ENCODE measurements around the gene GLI2.

GLI2 gene

GRCh38 chr2:120722568-120723421 is 12.9 kb upstream of the GLI2 start:
- Mint-ChIP-seq H3K36me3 (no peaks in the 10 kb centered on the region), H3K4me1 (no peaks in the 10 kb centered on the region), H3K9me3 (peaks cover 2% of the 10 kb centered on the region), H3K27ac (no peak overlapping the region), H3K4me3 (no peak overlapping the region), H3K27me3 (peaks cover 9% of the 10 kb centered on the region)
- ATAC-seq = no peak

DNA sequence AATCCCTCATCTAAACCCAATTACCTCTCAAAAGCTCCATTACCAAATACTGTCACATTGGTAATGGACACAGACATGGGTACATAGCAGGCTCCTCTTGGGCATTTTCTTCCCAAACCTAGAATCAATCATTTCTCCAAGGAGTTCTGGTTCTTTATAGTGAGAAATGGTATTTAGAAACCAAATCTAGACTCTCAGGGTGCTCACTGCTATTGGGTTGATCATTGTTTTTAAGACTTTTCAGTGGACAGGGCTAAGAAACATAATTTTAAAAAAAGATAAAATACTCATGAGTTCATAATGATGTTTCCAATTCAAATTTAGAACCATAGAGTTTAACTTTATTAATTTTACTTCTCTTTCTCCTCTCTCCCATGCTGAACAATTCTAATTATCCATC is 9.4 kb upstream of the GLI2 start:
- no peaks in the 10 kb centered on the region for H3K4me1 Mint-ChIP-seq
- ATAC-seq = no peak
- no peak overlapping the region for H3K27ac Mint-ChIP-seq
- H3K36me3 Mint-ChIP-seq = no peaks in the 10 kb centered on the region
- H3K4me3 Mint-ChIP-seq = no peak overlapping the region
- H3K9me3 Mint-ChIP-seq = peaks cover 2% of the 10 kb centered on the region
- peaks cover 9% of the 10 kb centered on the region for H3K27me3 Mint-ChIP-seq

- Mint-ChIP-seq H3K4me3 (no peak overlapping the region), H3K9me3 (peaks cover 2% of the 10 kb centered on the region), H3K4me1 (no peaks in the 10 kb centered on the region), H3K27ac (no peak overlapping the region), H3K36me3 (no peaks in the 10 kb centered on the region), H3K27me3 (peaks cover 31% of the 10 kb centered on the region)
- no peak for ATAC-seq
These were observed 6.0 kb upstream of the GLI2 start for GRCh38 chr2:120729406-120730399.

GRCh38 chr2:120731175-120731574 is 4.5 kb upstream of the GLI2 start:
- no peak for ATAC-seq
- no peaks in the 10 kb centered on the region for H3K4me1 Mint-ChIP-seq
- no peak overlapping the region for H3K27ac Mint-ChIP-seq
- no peaks in the 10 kb centered on the region for H3K36me3 Mint-ChIP-seq
- no peak overlapping the region for H3K4me3 Mint-ChIP-seq
- H3K27me3 Mint-ChIP-seq = peaks cover 39% of the 10 kb centered on the region
- no peaks in the 10 kb centered on the region for H3K9me3 Mint-ChIP-seq

DNA sequence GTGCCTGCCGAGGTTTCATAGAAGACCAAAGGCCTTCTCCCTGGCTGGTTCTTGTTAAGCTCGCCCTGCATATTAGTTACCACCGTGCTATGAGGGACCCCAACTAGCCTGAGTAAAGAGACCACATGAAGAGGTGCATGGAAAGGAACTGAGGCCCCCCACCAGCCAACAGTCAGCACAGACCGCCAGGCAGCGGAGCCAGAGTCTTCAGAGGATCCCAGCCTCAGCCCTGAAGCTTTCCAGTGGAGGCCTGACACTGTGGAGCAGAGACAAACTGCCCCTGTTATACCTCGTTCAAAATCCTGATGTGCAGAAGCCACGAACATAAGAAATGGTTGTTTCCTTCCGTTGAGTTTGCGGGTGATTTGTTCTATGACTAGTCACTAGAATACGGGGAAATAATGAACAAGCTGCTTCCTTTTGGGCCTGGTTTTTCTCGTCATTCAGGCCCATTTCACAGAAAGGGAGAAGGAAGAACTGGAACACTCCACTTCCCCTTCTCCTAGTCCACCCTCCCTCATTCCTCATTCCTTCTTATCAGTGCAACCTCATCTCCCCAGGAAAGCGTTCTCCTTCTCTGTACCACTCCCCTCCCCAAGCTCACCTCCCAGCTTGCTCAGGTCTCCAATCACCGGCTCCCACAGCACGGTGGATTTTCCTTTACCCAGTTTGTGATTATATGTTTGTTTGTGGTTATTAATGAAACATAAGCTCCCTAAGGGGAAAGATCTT is 3.0 kb upstream of the GLI2 start:
- peaks cover 53% of the 10 kb centered on the region for H3K27me3 Mint-ChIP-seq
- no peaks in the 10 kb centered on the region for H3K36me3 Mint-ChIP-seq
- H3K9me3 Mint-ChIP-seq = no peaks in the 10 kb centered on the region
- no peak overlapping the region for H3K27ac Mint-ChIP-seq
- peaks cover 12% of the 10 kb centered on the region for H3K4me1 Mint-ChIP-seq
- no peak for ATAC-seq
- H3K4me3 Mint-ChIP-seq = no peak overlapping the region

DNA sequence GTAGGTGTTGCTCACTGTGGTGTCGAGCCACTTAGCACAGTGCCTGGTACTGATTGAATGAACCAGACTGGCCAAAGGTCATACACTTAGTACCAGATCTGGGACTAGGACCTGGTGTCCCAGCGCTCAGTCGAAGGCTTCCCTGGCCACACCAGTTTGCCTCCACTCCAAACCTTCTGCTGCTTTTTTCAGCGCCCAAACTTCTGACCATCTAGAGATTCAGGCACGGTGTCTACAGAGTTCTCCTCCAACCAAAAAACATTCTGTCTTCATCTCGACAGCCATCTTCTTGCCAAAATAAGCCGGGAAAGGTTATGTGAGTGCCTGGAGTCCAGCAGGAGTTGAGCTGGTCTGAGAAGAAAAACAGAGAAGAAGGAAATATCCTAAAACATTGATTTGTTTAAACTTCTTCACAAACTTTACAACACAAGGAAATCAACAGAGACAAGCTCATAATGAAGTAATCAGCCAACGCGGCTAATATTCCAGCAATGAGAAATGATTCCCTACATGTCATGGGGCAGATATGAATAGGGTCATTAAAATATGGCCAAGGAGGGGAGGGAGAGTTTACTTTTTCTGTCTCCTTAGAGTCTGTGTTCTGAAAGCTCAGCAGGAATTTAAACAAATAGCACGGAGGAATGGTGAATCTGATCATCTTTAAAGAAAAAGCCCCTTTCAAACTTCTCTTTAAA is 2.3 kb upstream of the GLI2 start:
- Mint-ChIP-seq H3K27me3 (peaks cover 60% of the 10 kb centered on the region), H3K36me3 (no peaks in the 10 kb centered on the region), H3K27ac (no peak overlapping the region), H3K4me1 (peaks cover 14% of the 10 kb centered on the region), H3K9me3 (no peaks in the 10 kb centered on the region), H3K4me3 (no peak overlapping the region)
- ATAC-seq = no peak

DNA sequence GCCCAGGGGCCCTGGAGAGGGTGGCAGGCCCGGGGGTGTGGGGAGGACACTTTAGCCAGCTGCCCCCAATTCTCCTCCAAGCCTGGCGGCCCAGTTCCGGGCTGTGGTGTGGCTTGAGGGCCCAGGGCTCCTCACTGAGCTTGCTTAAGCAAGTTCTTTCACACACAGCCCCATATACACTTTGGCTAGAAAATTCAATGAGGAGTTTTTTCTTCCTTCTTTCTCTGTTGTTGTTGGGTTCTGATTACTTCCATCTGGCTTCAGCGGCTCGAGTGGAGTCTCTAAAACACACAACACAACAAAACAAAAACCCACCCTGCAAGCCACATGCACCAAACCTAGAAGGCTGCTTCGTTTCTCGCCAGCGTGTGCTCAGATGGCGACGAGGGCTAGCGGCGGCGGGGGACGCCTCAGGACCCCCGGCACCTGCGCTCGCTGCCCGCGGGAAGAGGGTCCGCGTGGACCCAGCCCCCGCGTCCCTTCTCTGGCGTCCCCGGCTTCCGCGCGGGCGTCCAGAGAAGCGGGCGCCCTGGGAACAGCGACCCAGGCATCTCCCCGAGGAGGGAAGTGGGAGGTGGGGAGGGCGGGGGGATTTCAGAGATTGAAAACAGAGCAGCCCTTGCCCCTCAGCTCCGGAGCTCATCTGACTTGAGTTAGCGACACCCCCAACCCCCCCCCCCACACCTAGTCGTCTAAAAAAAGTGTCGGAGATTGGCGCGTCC is 577 bp upstream of the GLI2 start:
- peaks cover 14% of the 10 kb centered on the region for H3K4me1 Mint-ChIP-seq
- no peaks in the 10 kb centered on the region for H3K9me3 Mint-ChIP-seq
- H3K36me3 Mint-ChIP-seq = no peaks in the 10 kb centered on the region
- no peak overlapping the region for H3K27ac Mint-ChIP-seq
- no peak overlapping the region for H3K4me3 Mint-ChIP-seq
- no peak for ATAC-seq
- H3K27me3 Mint-ChIP-seq = peaks cover 77% of the 10 kb centered on the region

GRCh38 chr2:120736202-120736623 is 545 bp downstream of the GLI2 start:
- no peak for ATAC-seq
- H3K9me3 Mint-ChIP-seq = no peaks in the 10 kb centered on the region
- H3K4me1 Mint-ChIP-seq = peaks cover 14% of the 10 kb centered on the region
- H3K36me3 Mint-ChIP-seq = no peaks in the 10 kb centered on the region
- peak overlapping the region; percentile 31 for H3K4me3 Mint-ChIP-seq
- H3K27me3 Mint-ChIP-seq = peaks cover 88% of the 10 kb centered on the region
- H3K27ac Mint-ChIP-seq = no peak overlapping the region

DNA sequence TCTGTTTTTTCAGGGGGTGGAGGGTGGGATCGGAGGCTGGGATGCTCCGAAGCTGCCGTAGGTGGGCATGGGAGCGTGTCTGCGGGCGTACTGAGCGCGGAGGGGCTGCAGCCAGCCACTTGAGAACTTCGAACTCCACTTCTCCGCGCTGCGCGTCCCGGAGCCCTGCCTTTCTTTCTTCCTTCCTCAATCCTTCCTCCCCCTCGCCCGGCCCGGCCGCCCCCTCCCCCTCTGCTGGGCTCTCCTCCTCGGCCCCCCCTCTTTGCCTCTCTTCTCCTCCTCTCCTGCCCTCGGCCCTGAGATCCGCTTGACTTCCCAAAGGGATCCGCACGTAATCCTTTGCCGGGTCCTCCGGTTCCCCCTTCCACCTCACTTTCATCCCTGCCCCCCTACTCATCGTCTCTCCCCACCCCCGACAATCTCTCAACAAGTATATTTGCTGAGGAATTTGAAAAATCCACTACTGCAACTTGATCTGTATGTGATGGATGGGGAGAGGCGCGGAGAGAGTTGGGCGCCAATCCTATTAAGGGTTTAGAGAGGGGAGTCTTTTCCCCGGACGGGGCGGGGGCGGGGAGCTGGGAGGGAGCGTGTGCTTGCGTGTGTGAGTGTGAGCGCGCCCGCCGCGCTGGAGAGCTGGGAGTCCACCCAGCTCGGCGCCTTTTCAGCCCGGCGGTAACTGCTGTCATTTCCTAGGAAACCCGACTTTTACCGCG is 1.1 kb downstream of the GLI2 start:
- Mint-ChIP-seq H3K9me3 (no peaks in the 10 kb centered on the region), H3K27ac (no peak overlapping the region), H3K27me3 (peaks cover 92% of the 10 kb centered on the region), H3K4me1 (peaks cover 14% of the 10 kb centered on the region), H3K36me3 (no peaks in the 10 kb centered on the region), H3K4me3 (peak overlapping the region; percentile 16)
- ATAC-seq = no peak

- peaks cover 14% of the 10 kb centered on the region for H3K4me1 Mint-ChIP-seq
- H3K9me3 Mint-ChIP-seq = no peaks in the 10 kb centered on the region
- H3K27ac Mint-ChIP-seq = no peak overlapping the region
- ATAC-seq = no peak
- H3K27me3 Mint-ChIP-seq = peaks cover 91% of the 10 kb centered on the region
- no peaks in the 10 kb centered on the region for H3K36me3 Mint-ChIP-seq
- H3K4me3 Mint-ChIP-seq = no peak overlapping the region
These were observed 1.9 kb downstream of the GLI2 start for GRCh38 chr2:120737340-120738101.

GRCh38 chr2:120738117-120738516 is 2.4 kb downstream of the GLI2 start:
- H3K36me3 Mint-ChIP-seq = no peaks in the 10 kb centered on the region
- H3K27ac Mint-ChIP-seq = no peak overlapping the region
- peaks cover 90% of the 10 kb centered on the region for H3K27me3 Mint-ChIP-seq
- no peaks in the 10 kb centered on the region for H3K9me3 Mint-ChIP-seq
- ATAC-seq = no peak
- H3K4me3 Mint-ChIP-seq = no peak overlapping the region
- peaks cover 14% of the 10 kb centered on the region for H3K4me1 Mint-ChIP-seq

DNA sequence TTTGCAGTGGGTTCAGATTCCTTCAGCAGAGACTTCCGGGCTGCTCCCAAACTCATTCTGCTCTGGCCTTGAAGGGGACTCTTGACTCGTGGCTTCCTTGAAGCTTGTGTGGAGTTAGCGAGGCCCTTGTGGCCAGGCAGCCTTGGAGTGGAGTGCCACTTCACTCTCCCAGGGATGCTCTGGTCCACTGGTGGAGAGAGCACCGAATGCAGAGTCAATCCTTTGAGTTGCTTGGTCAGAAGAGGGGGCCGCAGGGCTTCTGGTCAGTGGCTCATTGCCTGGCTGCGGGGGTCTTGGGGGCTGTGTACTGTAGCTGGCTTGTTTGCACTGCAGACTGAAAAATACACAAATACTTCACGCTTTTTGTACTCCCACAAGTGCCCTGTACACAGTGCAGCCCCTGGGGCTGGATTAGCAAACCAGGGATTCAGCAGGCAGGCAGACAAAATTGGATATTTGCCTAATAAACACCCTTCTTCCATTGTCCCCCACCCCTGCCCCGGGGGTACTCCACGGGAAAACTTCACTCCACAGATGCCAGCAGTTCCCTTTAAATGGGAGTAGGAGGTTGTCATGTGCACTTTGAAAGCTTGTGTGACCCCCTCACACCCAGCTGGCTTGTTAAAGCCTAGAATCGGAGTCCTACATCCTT is 3.2 kb downstream of the GLI2 start:
- H3K4me1 Mint-ChIP-seq = peaks cover 14% of the 10 kb centered on the region
- no peak for ATAC-seq
- H3K4me3 Mint-ChIP-seq = no peak overlapping the region
- no peaks in the 10 kb centered on the region for H3K9me3 Mint-ChIP-seq
- peaks cover 90% of the 10 kb centered on the region for H3K27me3 Mint-ChIP-seq
- no peak overlapping the region for H3K27ac Mint-ChIP-seq
- no peaks in the 10 kb centered on the region for H3K36me3 Mint-ChIP-seq
